ENCODE results near the gene CSPG4.
A peak's percentile ranks its signal among the peaks of the same experiment; 100 is the strongest.
"Not testable (repeated sequence)": the region's sequence is repeated elsewhere in the genome, so short reads cannot be mapped to it uniquely, and the experiment has no call there.

DNA sequence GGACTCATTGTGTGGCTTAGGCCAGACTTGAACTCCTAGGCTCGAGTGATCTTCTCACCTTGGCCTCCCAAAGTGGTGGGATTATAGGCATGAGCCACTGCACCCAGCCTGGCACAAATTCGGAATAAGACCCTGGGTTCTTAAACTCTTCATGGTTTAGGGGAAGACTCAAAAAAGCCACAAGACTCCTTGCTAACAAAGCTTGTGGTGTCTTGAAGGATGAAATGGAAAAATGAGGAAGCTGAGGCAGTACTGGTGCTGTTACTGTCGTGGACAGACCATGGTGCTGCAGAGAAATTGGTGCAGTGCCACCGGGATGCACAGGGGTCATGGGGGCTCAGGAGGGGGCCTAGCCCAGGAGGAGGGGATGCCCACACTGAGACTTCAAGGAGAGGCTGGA is 20.3 kb downstream of the CSPG4 start:
- TF ChIP-seq CTCF (IDR thresholded peaks at IDR 0.05; ENCODE audit: insufficient read depth, low read length); GABPA (IDR thresholded peaks at IDR 0.05; ENCODE audit: low read depth); POLR2AphosphoS5 (IDR thresholded peaks at IDR 0.05; ENCODE audit: low read depth): not testable (repeated sequence)
- peak; percentile 13; the same call in 1 of the 2 replicates for TF ChIP-seq SPI1 (IDR thresholded peaks at IDR 0.05; ENCODE audit: borderline replicate concordance, low read depth)
